Sciatic nerve (tissue), 2 donors: ENCODE data around the gene PMM1. TPM values are rescaled to one million over a fixed set of nuclear protein-coding genes. Genes with fewer than 3 reads are reported as not detected.
A peak's percentile ranks its signal among the peaks of the same experiment; 100 is the strongest.
"Not testable (repeated sequence)": the region's sequence is repeated elsewhere in the genome, so short reads cannot be mapped to it uniquely, and the experiment has no call there.

Experiments
- ATAC-seq: fragments of 200-7000 bp; cut with Tn5 transposase; one replicate; pipeline ENCODE4 v1.9.1; 2020; ENCODE audit warnings: mild to moderate bottlenecking, moderate library complexity
- DNase-seq: peaks from one replicate; pipeline ENCODE4 v3.0.0-alpha.2; 2020; ENCODE audit warnings: low spot score
- intact Hi-C: fragments of 100-400 bp; cut with DNase I; formaldehyde crosslinking; loops from one replicate; pipeline ENCODE4 v1.14.2; 2022
- total RNA-seq: library from RNA; stranded (reverse); fragmentation: NEBNext Ultra II Directional; extraction: Animal tissue kit (Norgen Biotek cat#: 25700); gene quantifications from one replicate; pipeline ENCODE4 v1.2.1, GENCODE V29; 2021
- donor health status: DM: no; HTN: no; CAD: no.
- donor health status: DM: no; HTN: no; CAD: no.

PMM1 gene
- total RNA-seq, 1 donor from 2014 or later = 28.4 TPM

- DNase-seq = no peak
- intact Hi-C loops = no loop called here
Observed at GRCh38 chr22:41571786-41572185, 17.9 kb downstream of the PMM1 start.

GRCh38 chr22:41570221-41570620 is 19.4 kb downstream of the PMM1 start:
- ATAC-seq = no peak
- intact Hi-C loops = no loop called here

More at GRCh38 chr22:41571786-41572185, 17.9 kb downstream of the PMM1 start:
- no peak for ATAC-seq

GRCh38 chr22:41568811-41569210 is 20.8 kb downstream of the PMM1 start:
- DNase-seq (no peak), ATAC-seq (no peak)
- intact Hi-C loops = no loop called here

More at GRCh38 chr22:41570221-41570620, 19.4 kb downstream of the PMM1 start:
- no peak for DNase-seq

DNA sequence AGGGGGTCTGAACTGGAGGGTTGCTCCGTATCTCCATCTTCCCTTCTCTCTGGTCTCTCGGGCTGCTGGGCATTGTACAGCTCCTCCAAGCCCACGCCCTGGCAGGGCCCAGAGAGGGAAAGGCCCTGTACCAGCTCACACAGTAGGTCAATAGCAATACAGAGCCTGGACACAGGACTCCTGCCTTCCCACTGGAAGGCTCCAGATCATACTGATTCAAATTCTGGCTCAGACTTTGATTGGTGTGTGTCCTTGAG is 22.2 kb downstream of the PMM1 start:
- intact Hi-C loops = no loop called here
- DNase-seq = no peak

DNA sequence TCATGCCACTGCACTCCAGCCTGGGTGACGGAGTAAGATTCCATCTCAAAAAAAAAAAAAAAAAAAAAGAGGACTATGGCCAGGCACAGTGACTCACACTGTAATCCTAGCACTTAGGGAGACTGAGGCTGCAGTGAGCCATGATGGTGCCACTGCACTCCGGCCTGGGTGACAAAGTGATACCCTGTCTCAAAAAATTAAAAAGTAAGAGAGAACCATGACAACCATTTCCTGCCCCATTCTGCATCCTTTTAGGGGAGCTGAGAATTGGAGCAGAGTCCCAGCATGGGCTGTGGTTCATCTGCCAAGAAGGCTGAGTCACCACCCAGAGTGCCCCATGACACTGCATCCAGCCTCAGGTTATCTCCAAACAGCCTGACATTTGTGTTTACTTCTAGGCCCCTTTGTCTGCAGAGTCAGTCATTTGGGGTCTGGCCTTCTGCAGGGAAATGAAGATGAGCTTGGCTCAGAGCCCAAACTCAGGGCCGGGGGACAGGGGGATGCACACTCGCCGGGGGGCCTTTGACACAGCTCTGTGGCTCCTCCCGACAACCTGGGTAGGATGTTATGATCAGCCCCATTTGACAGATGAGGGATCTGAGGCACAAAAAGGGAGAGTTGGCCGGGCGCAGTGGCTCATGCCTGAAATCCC is 24.1 kb downstream of the PMM1 start:
- ATAC-seq (peak; percentile 64), DNase-seq (no peak)
- intact Hi-C loops = no loop called here

More for the DNA sequence above, 22.2 kb downstream of the PMM1 start:
- peak; percentile 24 for ATAC-seq

GRCh38 chr22:41564563-41564962 is 25.1 kb downstream of the PMM1 start:
- DNase-seq = no peak
- intact Hi-C loops = no loop called here
- no peak for ATAC-seq

DNA sequence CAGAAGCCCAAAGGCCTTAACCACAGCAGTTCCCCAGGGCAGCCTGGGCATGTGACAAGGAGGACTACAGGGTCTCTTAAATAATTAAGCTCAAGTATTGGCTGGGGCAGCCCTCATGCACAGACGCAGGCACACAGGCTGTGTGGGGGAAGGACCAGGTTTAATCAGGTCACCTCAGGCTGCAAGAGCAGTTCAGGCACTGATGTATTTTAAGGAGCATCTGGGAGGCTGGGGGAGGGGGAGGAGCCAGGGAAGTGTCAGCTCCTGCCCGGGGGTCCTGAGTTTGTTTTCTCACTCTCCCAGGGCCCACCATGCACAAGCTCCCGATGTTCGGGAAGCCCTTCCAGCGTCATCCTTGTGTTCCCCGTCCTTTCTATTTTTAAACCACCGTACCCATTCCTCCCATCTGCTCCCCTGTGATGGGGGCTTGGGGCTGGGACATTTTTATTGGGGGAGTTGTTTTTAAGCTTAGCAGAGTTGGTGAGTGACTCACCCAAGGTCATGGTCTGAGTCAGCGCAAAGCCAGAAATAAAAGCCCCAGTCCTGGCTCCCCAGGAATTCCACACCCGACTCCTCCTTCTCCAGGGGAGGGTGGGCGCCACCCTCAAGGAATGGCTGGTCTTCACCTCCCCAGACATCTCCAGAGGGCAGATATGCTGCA is 26.5 kb downstream of the PMM1 start:
- intact Hi-C loops = no loop called here
- ATAC-seq (no peak), DNase-seq (no peak)

DNA sequence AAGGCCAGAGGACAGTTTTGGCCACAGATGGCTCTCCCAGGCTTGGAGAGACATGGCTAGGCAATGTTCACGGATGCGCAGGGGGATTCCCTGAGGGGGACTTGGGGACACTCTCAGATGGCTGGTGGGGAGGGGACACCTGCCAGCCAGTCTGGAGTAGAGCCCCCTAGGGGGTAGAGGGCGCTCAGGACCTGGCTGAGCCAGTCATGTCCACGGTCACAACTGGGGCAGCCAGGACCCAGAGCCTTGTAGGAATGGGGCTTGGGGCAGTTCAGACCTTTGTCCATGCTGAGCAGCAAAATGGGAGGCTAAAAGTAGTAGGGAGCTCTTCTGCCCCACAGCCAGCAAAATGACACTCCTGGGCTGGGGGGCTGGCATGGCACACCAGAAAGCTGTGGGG is 27.2 kb downstream of the PMM1 start:
- intact Hi-C loops = no loop called here
- no peak for ATAC-seq
- DNase-seq = no peak

DNA sequence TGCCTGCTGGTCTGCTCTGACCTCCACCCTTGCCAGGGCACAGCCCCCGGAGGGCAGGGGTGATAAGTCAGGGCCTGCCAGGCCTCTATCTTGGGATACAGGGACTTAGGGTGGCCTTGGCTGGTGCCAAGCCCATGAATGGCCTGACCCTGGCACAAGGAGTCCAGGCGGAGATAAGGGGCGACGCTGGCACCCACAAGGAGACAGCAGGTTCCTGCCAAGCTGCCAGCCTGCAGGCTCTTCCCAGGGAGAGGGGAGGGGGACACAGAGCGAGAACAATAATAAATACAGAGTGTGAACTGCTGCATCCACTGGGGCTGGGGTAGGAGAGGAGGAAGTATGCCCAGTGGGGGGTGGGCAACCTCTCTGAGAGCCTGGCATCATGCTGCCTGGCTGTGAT is 27.9 kb downstream of the PMM1 start:
- ATAC-seq (no peak), DNase-seq (no peak)
- intact Hi-C loops = no loop called here

GRCh38 chr22:41561335-41561734 is 28.3 kb downstream of the PMM1 start:
- ATAC-seq (no peak), DNase-seq (no peak)
- intact Hi-C loops = no loop called here

GRCh38 chr22:41560095-41560471 is 29.6 kb downstream of the PMM1 start:
- DNase-seq (no peak), ATAC-seq (peak; percentile 25)
- intact Hi-C loops = no loop called here

- DNase-seq, intact Hi-C loops, ATAC-seq: not testable (repeated sequence)
Observed at GRCh38 chr22:41558241-41558630, 31.4 kb downstream of the PMM1 start.

DNA sequence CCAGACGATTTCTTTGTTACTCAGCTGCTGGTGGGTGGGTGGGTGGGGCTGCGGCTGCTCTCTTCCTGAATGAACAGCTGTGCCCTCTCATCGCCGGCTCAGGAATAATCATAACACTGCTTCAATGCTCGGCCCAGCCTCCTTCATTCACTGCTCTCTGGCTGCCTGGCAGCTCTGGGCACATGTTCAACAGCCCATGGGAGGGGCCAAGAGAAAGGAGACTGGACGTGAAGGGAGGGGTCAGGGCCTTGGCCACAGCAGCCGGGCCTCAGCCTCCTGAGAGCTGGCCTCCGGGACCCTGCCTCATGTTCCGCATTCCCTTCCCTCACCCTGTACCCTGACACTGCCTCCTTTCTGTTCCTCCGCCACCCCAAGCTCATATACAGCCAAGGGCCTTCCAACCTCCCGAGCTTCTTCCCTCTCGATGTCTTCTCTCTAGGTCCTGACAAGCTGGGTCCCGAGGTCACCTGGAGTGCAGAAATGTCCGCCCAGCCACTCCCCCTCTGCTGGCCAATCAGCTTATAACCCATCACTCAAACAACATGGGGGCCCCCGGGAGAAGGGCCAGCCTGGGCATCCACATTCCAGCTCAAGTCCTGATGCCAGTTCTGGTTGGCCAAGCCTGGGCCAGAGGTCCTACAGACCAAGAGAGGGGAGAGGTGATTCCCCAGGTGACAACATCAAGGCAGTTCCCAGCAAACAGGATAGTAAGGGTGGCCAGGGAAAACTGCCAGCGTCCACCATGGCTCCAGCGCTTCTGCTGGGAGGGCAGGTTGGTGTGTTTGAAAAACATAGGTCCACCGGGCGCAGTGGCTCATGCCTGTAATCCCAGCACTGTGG is 32.0 kb downstream of the PMM1 start:
- ATAC-seq (peak; percentile 81), DNase-seq (peak; percentile 78)
- intact Hi-C loops = no loop called here

DNA sequence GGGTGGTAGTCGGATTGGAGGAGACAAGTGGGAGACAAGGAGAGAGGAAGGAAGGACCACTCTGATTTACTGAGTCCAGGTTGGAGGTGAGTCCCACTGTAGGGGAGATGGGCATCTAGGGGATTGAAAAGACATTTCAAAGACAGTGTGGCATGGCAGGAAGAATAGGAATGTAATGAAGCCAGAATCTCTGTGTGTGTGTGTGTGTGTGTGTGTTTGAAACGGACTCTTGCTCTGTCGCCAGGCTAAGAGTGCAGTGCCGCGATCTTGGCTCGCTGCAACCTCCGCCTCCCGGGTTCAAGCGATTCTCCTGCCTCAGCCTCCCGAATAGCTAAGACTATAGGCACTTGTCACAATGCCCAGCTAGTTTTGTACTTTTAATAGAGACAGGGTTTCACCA is 33.1 kb downstream of the PMM1 start:
- ATAC-seq (no peak), DNase-seq (no peak)
- intact Hi-C loops = no loop called here

- DNase-seq (no peak), ATAC-seq (no peak)
- intact Hi-C loops = no loop called here
Observed at GRCh38 chr22:41555325-41555982, 34.2 kb downstream of the PMM1 start.

GRCh38 chr22:41551877-41552582 is 37.6 kb downstream of the PMM1 start:
- ATAC-seq (no peak), DNase-seq (no peak)
- intact Hi-C loops = no loop called here

GRCh38 chr22:41550952-41551491 is 38.6 kb downstream of the PMM1 start:
- DNase-seq (no peak), ATAC-seq (no peak)
- intact Hi-C loops = no loop called here

- DNase-seq (no peak), ATAC-seq (no peak)
- intact Hi-C loops = no loop called here
Observed at GRCh38 chr22:41548830-41549211, 40.8 kb downstream of the PMM1 start.
